MM.1S (cell line): ENCODE data around the gene MITF.

Experiments used
- DNase-seq: peaks from one replicate; pipeline ENCODE4 v3.0.0-alpha.2; 2015
- H2AFZ ChIP-seq: fragments of 300-600 bp; sonication (generic); 2 replicates; pipeline ENCODE4 v1.6.0; 2016; ENCODE audit warnings: antibody characterized with exemption, low read length
- H3F3A ChIP-seq: fragments of 300-600 bp; sonication (generic); 2 replicates; pipeline ENCODE4 v1.6.1; 2016; ENCODE audit warnings: mild to moderate bottlenecking, antibody characterized with exemption, low read length, moderate library complexity, mixed read lengths; ENCODE audit not compliant: insufficient read depth
- H3K27ac ChIP-seq: fragments of 300-600 bp; sonication (generic); 2 replicates; pipeline ENCODE4 v1.5.1; 2016; ENCODE audit warnings: mild to moderate bottlenecking, low read length
- H3K27me3 ChIP-seq: fragments of 300-600 bp; sonication (generic); replicated peaks from 2 replicates; pipeline ENCODE4 v1.6.0; 2016; ENCODE audit warnings: low read length; ENCODE audit not compliant: insufficient read depth
- H3K36me3 ChIP-seq: fragments of 300-600 bp; sonication (generic); replicated peaks from 2 replicates; pipeline ENCODE4 v1.6.1; 2016; ENCODE audit warnings: mild to moderate bottlenecking, low read length, mixed read lengths; ENCODE audit not compliant: insufficient read depth
- H3K4me1 ChIP-seq: fragments of 300-600 bp; sonication (generic); 2 replicates; pipeline ENCODE4 v1.6.1; 2016; ENCODE audit warnings: low read length, mixed read lengths
- H3K4me2 ChIP-seq: fragments of 300-600 bp; sonication (generic); 2 replicates; pipeline ENCODE4 v1.6.0; 2016; ENCODE audit warnings: low read depth, low read length
- H3K4me3 ChIP-seq: fragments of 300-600 bp; sonication (generic); 2 replicates; pipeline ENCODE4 v1.5.1; 2016; ENCODE audit warnings: low read length, mixed read lengths
- H3K79me2 ChIP-seq: fragments of 300-600 bp; sonication (generic); 2 replicates; pipeline ENCODE4 v1.6.1; 2016; ENCODE audit warnings: mixed run types, low read length, mixed read lengths
- H3K9ac ChIP-seq: fragments of 300-600 bp; sonication (generic); 2 replicates; pipeline ENCODE4 v1.6.1; 2016; ENCODE audit warnings: low read length, mixed read lengths
- H3K9me2 ChIP-seq: fragments of 300-600 bp; sonication (generic); replicated peaks from 2 replicates; pipeline ENCODE4 v1.6.1; 2016; ENCODE audit warnings: mild to moderate bottlenecking, low read length, mixed read lengths; ENCODE audit not compliant: insufficient read depth
- H3K9me3 ChIP-seq: fragments of 300-600 bp; sonication (generic); replicated peaks from 2 replicates; pipeline ENCODE4 v1.6.1; 2016; ENCODE audit warnings: mild to moderate bottlenecking, low read length, mixed read lengths; ENCODE audit not compliant: insufficient read depth
- H4K20me1 ChIP-seq: fragments of 300-600 bp; sonication (generic); 2 replicates; pipeline ENCODE4 v1.6.1; 2016; ENCODE audit warnings: mild to moderate bottlenecking, low read length, moderate library complexity, mixed read lengths; ENCODE audit not compliant: insufficient read depth
- CTCF ChIP-seq: fragments of 300-600 bp; sonication (generic); IDR thresholded peaks from 2 replicates; pipeline ENCODE4 v1.5.1; 2016; ENCODE audit warnings: antibody characterized with exemption, low read length, mixed read lengths
- EZH2 ChIP-seq: fragments of 300-600 bp; sonication (generic); optimal IDR thresholded peaks from 2 replicates; pipeline ENCODE3; 2017; ENCODE audit warnings: low read depth, mild to moderate bottlenecking, antibody characterized with exemption, low read length, mixed read lengths
- EZH2phosphoT487 ChIP-seq: fragments of 300-600 bp; sonication (generic); IDR thresholded peaks from 2 replicates; pipeline ENCODE4 v1.6.1; 2018; ENCODE audit warnings: antibody characterized with exemption, low read length

MITF gene

GRCh38 chr3:69817988-69818387 is 78.7 kb downstream of the MITF start:
- Histone ChIP-seq H3K9ac (no peak overlapping the region), H3K9me2 (no peaks in the 10 kb centered on the region), H3K79me2 (no peaks in the 10 kb centered on the region), H3K4me2 (no peak overlapping the region), H4K20me1 (no peaks in the 10 kb centered on the region), H3K27ac (no peak overlapping the region), H2AFZ (no peak overlapping the region), H3F3A (no peaks in the 10 kb centered on the region), H3K4me3 (no peak overlapping the region), H3K4me1 (no peaks in the 10 kb centered on the region), H3K36me3 (no peaks in the 10 kb centered on the region), H3K9me3 (no peaks in the 10 kb centered on the region), H3K27me3 (no peaks in the 10 kb centered on the region)
- TF ChIP-seq EZH2 (no peak), CTCF (no peak), EZH2phosphoT487 (no peak)
- no peak for DNase-seq

- H3K4me2 ChIP-seq: no peak overlapping the region
- H3F3A ChIP-seq: no peaks in the 10 kb centered on the region
- no peaks in the 10 kb centered on the region for H3K27me3 ChIP-seq
- no peaks in the 10 kb centered on the region for H3K79me2 ChIP-seq
- DNase-seq: no peak
- TF ChIP-seq EZH2: no peak
- TF ChIP-seq EZH2phosphoT487: no peak
- TF ChIP-seq CTCF: no peak
- no peaks in the 10 kb centered on the region for H3K4me1 ChIP-seq
- no peaks in the 10 kb centered on the region for H3K36me3 ChIP-seq
- H3K9ac ChIP-seq: no peak overlapping the region
- no peaks in the 10 kb centered on the region for H3K9me2 ChIP-seq
- no peak overlapping the region for H3K4me3 ChIP-seq
- no peaks in the 10 kb centered on the region for H4K20me1 ChIP-seq
- no peaks in the 10 kb centered on the region for H3K9me3 ChIP-seq
- no peak overlapping the region for H3K27ac ChIP-seq
- H2AFZ ChIP-seq: no peak overlapping the region
Observed at GRCh38 chr3:69819282-69819681, 80.0 kb downstream of the MITF start.

GRCh38 chr3:69821133-69821532 is 81.9 kb downstream of the MITF start:
- H3F3A ChIP-seq: no peaks in the 10 kb centered on the region
- no peak for DNase-seq
- H2AFZ ChIP-seq: no peak overlapping the region
- H4K20me1 ChIP-seq: no peaks in the 10 kb centered on the region
- H3K4me3 ChIP-seq: no peak overlapping the region
- H3K27ac ChIP-seq: no peak overlapping the region
- H3K4me2 ChIP-seq: no peak overlapping the region
- H3K4me1 ChIP-seq: no peaks in the 10 kb centered on the region
- no peaks in the 10 kb centered on the region for H3K27me3 ChIP-seq
- H3K9ac ChIP-seq: no peak overlapping the region
- TF ChIP-seq CTCF (no peak), EZH2phosphoT487 (no peak), EZH2 (no peak)
- H3K79me2 ChIP-seq: no peaks in the 10 kb centered on the region
- H3K9me2 ChIP-seq: no peaks in the 10 kb centered on the region
- H3K9me3 ChIP-seq: no peaks in the 10 kb centered on the region
- no peaks in the 10 kb centered on the region for H3K36me3 ChIP-seq
